Liver (tissue), 9 donors: ENCODE results near the gene DUS3L. TPM values are rescaled to one million over a fixed set of nuclear protein-coding genes. Genes with fewer than 3 reads are reported as not detected.

ENCODE experiments used
- DNase-seq: peaks from one replicate; pipeline ENCODE4 v3.0.0-alpha.2; 2017; ENCODE audit warnings: low spot score
- H3K27ac ChIP-seq, 2 donors: one replicate each; pipeline ENCODE4 v1.7.0; 2013; ENCODE audit warnings: inconsistent platforms in 2 of 2, low read length in 2 of 2, control low read depth in 1 of 2, low read depth in 1 of 2, mild to moderate bottlenecking in 1 of 2
- H3K27me3 ChIP-seq, 4 donors: one replicate each; pipeline versions ENCODE4 v1.6.1 to v1.7.0; 2013; ENCODE audit warnings: low read length in 3 of 4, inconsistent platforms in 1 of 4, mild to moderate bottlenecking in 1 of 4, moderate library complexity in 1 of 4; ENCODE audit not compliant: control insufficient read depth in 4 of 4, insufficient read depth in 4 of 4
- H3K36me3 ChIP-seq, 4 donors: one replicate each; pipeline versions ENCODE4 v1.6.1 to v1.7.0; 2013; ENCODE audit warnings: low read length in 3 of 4, mild to moderate bottlenecking in 3 of 4, low read depth in 1 of 4, moderate library complexity in 1 of 4; ENCODE audit not compliant: control insufficient read depth in 4 of 4, insufficient read depth in 3 of 4
- H3K4me1 ChIP-seq, 4 donors: one replicate each; pipeline versions ENCODE4 v1.6.1 to v1.7.0; 2013; ENCODE audit warnings: low read length in 3 of 4, mild to moderate bottlenecking in 3 of 4, moderate library complexity in 1 of 4; ENCODE audit not compliant: control insufficient read depth in 4 of 4, insufficient read depth in 4 of 4
- H3K4me3 ChIP-seq, 3 donors: one replicate each; pipeline versions ENCODE4 v1.6.1 to v1.7.0; 2013; ENCODE audit warnings: low read length in 3 of 3, control low read depth in 1 of 3, low read depth in 1 of 3, mild to moderate bottlenecking in 1 of 3
- H3K9ac ChIP-seq, 2 donors: one replicate each; pipeline ENCODE4 v1.7.0; 2013; ENCODE audit warnings: low read length in 2 of 2, mild to moderate bottlenecking in 2 of 2, moderate library complexity in 2 of 2, control low read depth in 1 of 2, low read depth in 1 of 2
- H3K9me3 ChIP-seq, 4 donors: one replicate each; pipeline versions ENCODE4 v1.6.1 to v1.7.0; 2013; ENCODE audit warnings: low read length in 3 of 4; ENCODE audit not compliant: control insufficient read depth in 4 of 4
- ATF3 ChIP-seq: IDR thresholded peaks from 2 replicates; pipeline ENCODE4 v1.6.1; 2016; ENCODE audit warnings: antibody characterized with exemption
- CTCF ChIP-seq: fragments of 150-350 bp; IDR thresholded peaks from 2 replicates; pipeline ENCODE4 v1.5.1; 2017; ENCODE audit warnings: improper control_type of control experiment, low read depth, low read length; ENCODE audit not compliant: missing input control
- EGR1 ChIP-seq, 2 donors: IDR thresholded peaks; 2 replicates each; pipeline ENCODE4 v1.6.1; 2016 to 2018; ENCODE audit warnings: antibody characterized with exemption in 2 of 2, low read depth in 2 of 2
- FOXA1 ChIP-seq: IDR thresholded peaks from 2 replicates; pipeline ENCODE4 v1.6.1; 2016; ENCODE audit warnings: antibody characterized with exemption
- FOXA2 ChIP-seq: IDR thresholded peaks from 2 replicates; pipeline ENCODE4 v1.6.1; 2016; ENCODE audit warnings: antibody characterized with exemption
- NR2F2 ChIP-seq: IDR thresholded peaks from 2 replicates; pipeline ENCODE4 v1.6.1; 2016; ENCODE audit warnings: antibody characterized with exemption
- RAD21 ChIP-seq, 2 donors: IDR thresholded peaks; 2 replicates each; pipeline ENCODE4 v1.6.1; 2016; ENCODE audit warnings: antibody characterized with exemption in 2 of 2, mild to moderate bottlenecking in 2 of 2
- REST ChIP-seq: IDR thresholded peaks from 2 replicates; pipeline ENCODE4 v1.6.1; 2016; ENCODE audit warnings: antibody characterized with exemption, mild to moderate bottlenecking
- RXRA ChIP-seq, 2 donors: IDR thresholded peaks; 2 replicates each; pipeline ENCODE4 v1.6.1; 2017 to 2018; ENCODE audit warnings: antibody characterized with exemption in 2 of 2, mild to moderate bottlenecking in 1 of 2
- SP1 ChIP-seq: IDR thresholded peaks from 2 replicates; pipeline ENCODE4 v1.6.1; 2018; ENCODE audit warnings: antibody characterized with exemption, mild to moderate bottlenecking
- TAF1 ChIP-seq: conservative IDR thresholded peaks from 2 replicates; pipeline ENCODE4 v1.6.1; 2016; ENCODE audit warnings: antibody characterized with exemption, mild to moderate bottlenecking
- YY1 ChIP-seq: IDR thresholded peaks from 2 replicates; pipeline ENCODE4 v1.6.1; 2016; ENCODE audit warnings: antibody characterized with exemption, mild to moderate bottlenecking
- ZBTB33 ChIP-seq: IDR thresholded peaks from 2 replicates; pipeline ENCODE4 v1.6.1; 2016; ENCODE audit warnings: antibody characterized with exemption
- WGBS: extraction: QIAGEN DNeasy Blood & Tissue Kit; methylation state at CpG from one replicate; pipeline ENCODE4 v1.1.7; 2013; 5-methylcytosine and 5-hydroxymethylcytosine counted together
- polyA plus RNA-seq, 2 donors: library from polyadenylated mRNA; stranded (reverse) in 1 of 2; unstranded in 1 of 2; fragments of 200-250 nt in 1 of 2; fragments of >200 nt in 1 of 2; fragmentation: Nextera tagmentation in 1 of 2; extraction: Ambion mirVana in 1 of 2; gene quantifications; one replicate each; pipeline versions ENCODE4 v1.2.1 to v1.2.3, GENCODE V29; 2013 to 2015
- total RNA-seq, 2 donors: library from RNA; depleted of rRNA; stranded (reverse); fragments of >200 nt; gene quantifications; one replicate each; pipeline ENCODE4 v1.2.3, GENCODE V29; 2014
- donor health status: healthy.
- donor health status: healthy.
- donor health status: healthy.
- donor health status: healthy.
- donor health status: healthy.

The DUS3L gene
- total and polyA plus RNA-seq, 4 donors = 12.2 to 19.0 (median 16.9) TPM

- DNase-seq = no peak
- no peak overlapping the region for H3K9ac ChIP-seq
- no peak overlapping the region for H3K4me3 ChIP-seq
- 90% methylated on average over 10 of the region's 10 CpGs for WGBS
- H3K27ac ChIP-seq = no peak overlapping the region
- peaks cover 3 to 12% (median 8%) of the 10 kb centered on the region in 4 donors for H3K4me1 ChIP-seq
- TF ChIP-seq REST (no peak), SP1 (no peak), FOXA1 (no peak), RXRA (IDR thresholded peaks at IDR 0.05) (no peak), RAD21 (IDR thresholded peaks at IDR 0.05) (no peak), TAF1 (no peak), NR2F2 (no peak), ZBTB33 (no peak), YY1 (no peak), ATF3 (no peak), CTCF (no peak), EGR1 (IDR thresholded peaks at IDR 0.05; ENCODE audit: low read depth in 2 of 2) (no peak)
- no peaks in the 10 kb centered on the region for H3K36me3 ChIP-seq
- no peaks in the 10 kb centered on the region for H3K9me3 ChIP-seq
- H3K27me3 ChIP-seq = no peaks in the 10 kb centered on the region
Measured at GRCh38 chr19:5818594-5818993, 27.6 kb upstream of the DUS3L start.

DNA sequence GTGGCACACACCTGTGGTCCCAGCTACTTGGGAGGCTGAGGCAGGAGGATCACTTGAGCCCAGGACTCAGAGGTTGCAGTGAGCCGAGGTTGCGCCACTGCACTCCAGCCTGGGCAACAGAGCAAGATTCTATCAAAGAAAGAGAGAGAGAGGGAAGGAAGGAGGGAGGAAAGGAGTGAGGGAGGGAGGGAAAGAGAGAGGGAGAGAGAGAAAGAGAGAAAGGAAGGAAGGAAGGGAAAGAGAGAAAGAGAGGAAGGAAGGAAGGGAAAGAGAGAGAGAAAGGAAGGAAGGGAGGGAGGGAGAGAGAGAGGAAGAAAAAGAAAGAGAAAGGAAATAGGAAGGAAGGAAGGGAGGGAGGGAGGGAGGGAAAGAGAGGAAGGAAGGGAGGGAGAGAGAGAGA is 26.3 kb upstream of the DUS3L start:
- Histone ChIP-seq H3K9ac (no peak overlapping the region), H3K27me3 (no peaks in the 10 kb centered on the region), H3K9me3 (no peaks in the 10 kb centered on the region), H3K4me3 (no peak overlapping the region), H3K4me1 (peaks cover 2 to 6% (median 4%) of the 10 kb centered on the region in 4 donors), H3K27ac (no peak overlapping the region), H3K36me3 (no peaks in the 10 kb centered on the region)
- no peak for DNase-seq
- 94% methylated on average over 2 of the region's 2 CpGs for WGBS
- no peak for TF ChIP-seq FOXA2
